Tongue (tissue), 2 donors: ENCODE measurements around the gene GTPBP6. TPM values are rescaled to one million over a fixed set of nuclear protein-coding genes. Genes with fewer than 3 reads are reported as not detected.
A peak's percentile ranks its signal among the peaks of the same experiment; 100 is the strongest.
"Not testable (repeated sequence)": the region's sequence is repeated elsewhere in the genome, so short reads cannot be mapped to it uniquely, and the experiment has no call there.

Experiments used
- DNase-seq: peaks from one replicate; pipeline ENCODE4 v3.0.0-alpha.2; 2015
- total RNA-seq: library from RNA; depleted of rRNA; stranded (reverse); fragments of >200 nt; gene quantifications from one replicate; pipeline ENCODE4 v1.2.3, GENCODE V29; 2014

The GTPBP6 gene
- total RNA-seq, 1 donor from 2014 or later = 30.3 TPM

DNA sequence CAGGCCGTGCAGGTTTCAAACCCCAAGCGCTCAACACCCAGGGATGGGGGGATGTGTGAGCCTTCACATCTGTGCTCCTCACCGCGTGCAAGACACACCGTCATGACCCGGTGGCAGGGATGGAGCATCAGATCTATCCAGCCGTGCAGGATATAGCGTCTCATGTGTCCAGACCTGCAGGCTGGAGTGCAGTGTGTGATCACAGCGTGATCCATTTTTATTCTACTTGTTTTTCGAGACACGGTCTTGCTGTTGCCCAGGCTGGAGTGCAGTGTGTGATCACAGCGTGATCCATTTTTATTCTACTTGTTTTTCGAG, 32.7 kb upstream of the GTPBP6 start:
- DNase-seq = not testable (repeated sequence)

DNA sequence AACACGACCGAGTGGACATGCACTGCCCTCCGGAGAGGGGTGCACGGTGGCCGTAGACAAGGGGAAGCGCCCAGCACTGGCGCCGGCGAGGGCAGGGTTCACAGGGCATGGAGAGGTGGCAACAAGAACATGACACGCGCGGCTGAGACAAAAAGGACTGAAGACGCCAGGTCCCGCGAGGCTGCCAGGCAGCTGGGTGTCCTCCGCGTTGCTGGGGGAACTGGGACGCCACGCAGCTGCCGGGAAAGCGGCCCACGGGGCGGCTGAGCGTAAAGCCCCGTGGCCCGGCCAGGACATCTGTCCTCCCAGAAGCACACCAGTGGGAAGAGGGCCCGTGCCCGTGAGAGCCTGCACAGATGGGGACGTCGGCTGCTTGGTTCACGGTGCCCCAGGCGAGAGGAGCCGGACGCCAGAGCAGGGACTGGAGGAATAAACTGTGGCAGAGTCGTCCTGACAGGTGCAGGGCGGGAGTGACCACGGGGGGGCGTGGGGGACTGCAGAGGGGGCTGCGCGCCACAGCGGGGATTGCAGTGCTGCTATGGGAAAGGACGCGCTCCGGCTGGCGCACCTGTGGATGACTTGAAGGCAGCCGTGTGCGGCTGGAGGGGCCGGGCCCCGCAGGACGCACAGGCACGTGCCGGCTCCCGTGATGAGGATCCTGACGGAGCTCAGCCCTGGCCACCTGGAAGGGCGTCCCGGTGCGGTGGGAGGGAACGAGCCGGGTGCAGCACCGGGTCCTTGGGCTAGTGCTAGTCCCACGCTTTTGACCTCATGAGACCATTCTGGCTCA, 32.1 kb upstream of the GTPBP6 start:
- DNase-seq = no peak

DNA sequence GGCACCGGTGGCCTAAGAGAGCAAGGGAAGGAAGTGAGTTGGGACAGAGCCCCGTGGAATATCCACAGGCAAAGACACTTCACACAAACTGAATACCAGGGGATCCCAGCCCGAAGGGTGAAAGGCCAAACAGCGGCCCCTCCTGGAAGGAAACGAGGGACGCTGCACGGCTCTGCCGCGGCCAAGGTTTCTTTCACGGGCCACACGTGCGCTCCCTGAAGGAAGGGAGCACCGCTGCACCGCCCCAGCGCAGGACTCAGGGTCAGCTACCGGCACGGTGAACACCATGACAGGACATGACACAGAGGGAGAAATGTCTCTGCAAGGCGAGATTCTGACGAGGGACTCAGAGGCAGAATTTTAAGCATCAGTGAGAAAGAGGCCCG, 31.5 kb upstream of the GTPBP6 start:
- DNase-seq = no peak

DNA sequence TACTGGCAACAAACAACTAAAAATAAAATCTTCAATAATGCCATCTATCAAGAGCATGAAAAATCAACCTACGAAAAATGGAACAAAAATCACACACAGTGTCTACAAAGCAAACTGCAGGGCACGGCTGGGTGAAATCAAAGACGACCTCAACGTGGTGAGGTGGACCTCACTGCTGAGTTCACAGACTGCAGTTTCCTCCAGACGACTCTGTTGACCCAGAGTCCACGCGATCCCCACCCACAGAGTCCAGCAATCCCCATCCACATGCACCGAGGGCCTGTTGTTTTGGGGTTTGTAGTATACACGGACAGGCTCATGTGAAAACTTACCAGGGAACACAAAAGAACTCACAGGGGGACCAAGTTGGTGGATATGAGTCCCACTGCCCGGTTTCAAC, 31.1 kb upstream of the GTPBP6 start:
- DNase-seq = no peak

DNA sequence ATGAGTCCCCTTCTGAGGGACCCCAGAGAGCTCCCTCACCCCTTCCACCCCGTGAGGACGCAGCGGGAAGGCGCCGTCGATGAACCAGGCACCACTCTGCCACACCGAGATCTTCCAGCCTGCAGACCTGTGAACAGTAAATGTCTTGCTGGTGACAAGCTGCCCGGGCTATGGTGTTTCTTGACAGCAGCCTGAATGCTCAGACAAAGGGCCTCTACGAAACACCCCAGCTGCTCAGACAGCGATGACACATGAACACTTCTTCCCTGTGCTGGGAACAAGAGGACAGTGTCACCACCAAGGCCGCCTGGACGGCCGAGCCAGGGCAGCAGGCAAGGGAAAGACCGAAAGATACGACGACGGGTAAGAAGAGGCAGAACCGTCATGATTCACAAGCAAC, 30.6 kb upstream of the GTPBP6 start:
- peak; percentile 44 for DNase-seq

DNA sequence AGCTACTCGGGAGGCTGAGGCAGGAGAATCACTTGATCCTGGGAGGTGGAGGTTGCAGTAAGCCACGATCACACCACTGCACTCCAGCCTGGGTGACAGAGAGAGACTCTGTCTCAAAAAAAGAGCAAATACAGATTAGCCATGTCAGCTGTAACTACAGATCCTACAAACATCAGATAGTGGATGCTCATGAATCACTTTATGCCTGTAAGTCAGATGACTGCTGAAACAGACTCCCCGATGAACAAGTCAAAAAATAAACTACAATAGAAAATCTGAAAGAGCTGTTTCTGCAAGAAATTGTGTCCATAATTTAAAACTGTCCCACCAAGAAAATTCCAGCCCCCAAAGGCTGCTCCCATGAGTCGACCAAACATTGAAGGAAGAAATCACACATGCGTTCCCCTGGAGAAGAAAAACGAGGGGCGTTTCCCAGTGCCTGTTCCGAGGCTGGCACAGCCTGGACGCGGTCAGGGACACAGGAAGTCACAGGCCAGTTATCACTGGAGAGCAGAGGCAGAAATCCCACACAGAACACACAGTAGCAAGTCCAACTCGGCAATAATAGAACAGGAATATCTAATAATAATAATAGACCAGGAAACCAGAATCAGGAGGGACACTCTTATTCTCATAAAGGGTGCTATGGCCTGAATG, 30.0 kb upstream of the GTPBP6 start:
- no peak for DNase-seq

DNA sequence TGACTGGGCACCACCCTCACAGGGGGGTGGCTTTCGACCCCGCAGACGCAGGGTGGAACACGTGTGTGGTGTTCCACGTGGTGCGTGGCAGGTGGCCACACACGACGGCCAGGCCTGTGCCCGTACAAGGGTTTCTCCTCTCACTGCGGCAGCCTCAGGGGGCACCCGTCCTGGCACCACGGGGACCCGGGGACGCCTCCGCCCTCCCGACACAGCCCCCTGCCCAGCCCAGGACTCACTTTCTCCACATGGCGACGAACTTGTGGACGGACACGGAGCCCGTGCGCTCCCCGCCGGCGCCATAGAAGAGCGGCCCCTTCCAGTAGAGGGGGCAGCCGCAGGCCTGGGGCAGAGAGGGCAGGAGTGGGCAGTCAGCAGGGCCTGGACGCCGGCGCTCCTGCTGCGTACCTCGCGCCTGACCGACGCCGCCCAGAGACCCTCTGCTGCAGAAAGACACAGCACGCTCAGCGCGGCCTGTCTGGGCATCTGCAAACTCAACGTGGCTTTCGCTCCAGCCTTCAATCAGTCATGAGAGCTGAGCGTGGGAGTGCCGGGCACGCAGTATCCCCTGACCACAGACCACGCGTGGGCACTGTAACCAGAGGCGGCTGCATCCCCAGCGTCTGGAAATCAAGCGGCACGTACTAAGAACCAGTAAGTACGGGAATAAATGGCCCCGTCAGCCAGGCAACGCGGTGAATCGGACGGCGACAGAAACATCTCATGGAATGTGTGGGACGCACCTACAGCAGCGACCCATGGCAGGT, 28.9 kb upstream of the GTPBP6 start:
- DNase-seq = no peak

DNA sequence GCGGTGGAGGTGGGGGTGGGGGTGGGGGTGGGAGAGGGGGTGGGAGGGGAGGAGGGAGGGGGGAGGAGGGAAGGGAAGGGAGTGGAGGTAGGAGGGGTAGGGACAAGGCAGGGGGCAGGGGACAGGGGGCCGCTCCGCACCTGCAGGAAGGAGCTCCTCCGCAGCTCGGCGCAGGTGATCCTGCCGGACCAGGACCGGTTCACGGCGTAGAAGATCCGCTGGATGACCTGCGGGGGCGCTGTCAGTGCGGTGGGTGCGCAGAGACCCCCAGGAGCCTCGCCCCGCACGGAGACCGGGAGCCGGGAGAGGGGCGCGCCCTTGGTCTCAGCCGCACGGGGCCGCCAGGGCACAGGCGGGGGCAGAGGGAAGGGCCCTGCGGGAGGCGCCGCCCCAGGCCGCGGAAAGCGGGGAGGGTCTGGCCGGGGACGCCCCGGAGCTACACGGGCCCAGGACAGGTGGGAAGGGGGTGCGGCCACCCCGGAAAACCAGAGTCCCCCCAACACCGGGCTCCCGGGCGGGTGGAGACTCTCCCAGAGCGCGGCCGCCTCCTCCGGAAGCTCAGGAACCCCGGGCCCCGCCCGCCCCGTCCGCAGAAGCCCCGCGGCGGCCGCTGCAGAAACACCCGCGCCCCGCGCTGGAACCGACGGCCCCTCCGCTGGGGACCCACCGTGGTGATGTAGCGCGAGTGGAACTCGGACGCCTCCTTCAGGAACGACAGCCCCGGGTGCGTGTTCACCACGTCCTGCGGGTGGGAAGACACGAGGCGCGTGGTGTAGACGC, 27.6 kb upstream of the GTPBP6 start:
- DNase-seq = no peak

DNA sequence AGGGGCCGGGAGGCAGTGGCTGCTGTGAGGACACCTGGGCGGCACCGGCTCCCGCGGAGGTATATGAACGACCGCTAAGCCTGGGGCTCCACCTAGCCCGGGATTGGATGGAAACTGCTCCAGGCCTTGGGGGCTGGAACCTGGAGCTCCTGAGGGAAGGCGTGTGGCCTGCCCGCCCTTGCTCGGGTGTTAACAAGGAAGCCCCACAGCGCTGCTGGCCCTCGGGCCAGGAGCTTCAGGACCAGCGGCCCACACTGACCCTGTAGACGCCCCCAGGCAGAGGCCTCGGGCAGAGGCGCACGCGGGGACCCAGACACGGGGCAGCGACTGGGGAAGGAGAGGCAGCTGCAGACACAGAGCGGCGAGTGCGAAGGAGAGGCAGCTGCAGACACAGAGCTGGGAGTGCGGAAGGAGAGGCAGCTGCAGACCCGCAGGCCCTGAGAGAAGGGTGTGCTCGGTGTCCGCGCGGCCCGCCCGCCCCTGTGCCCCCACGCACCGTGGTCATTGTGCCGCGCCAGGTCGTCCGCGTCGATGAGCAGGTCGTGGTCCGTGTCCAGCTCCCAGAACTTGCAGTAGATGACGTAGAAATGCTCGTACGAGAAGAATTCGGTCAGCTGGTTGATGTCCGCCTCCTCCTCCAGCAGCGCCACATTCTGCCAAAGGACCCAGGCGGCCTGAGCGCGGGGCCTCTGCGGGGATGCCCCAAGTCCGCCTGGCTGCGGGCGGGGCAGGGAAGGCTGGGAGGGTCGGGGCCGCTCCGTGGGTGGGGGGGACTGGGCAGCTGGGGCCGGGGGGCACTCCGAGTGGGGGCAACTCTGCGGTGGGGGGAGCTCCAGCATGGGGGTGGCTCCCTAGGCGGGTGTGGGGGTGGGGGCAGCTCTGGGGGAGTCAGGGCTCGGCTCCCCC, 26.7 kb upstream of the GTPBP6 start:
- no peak for DNase-seq

DNA sequence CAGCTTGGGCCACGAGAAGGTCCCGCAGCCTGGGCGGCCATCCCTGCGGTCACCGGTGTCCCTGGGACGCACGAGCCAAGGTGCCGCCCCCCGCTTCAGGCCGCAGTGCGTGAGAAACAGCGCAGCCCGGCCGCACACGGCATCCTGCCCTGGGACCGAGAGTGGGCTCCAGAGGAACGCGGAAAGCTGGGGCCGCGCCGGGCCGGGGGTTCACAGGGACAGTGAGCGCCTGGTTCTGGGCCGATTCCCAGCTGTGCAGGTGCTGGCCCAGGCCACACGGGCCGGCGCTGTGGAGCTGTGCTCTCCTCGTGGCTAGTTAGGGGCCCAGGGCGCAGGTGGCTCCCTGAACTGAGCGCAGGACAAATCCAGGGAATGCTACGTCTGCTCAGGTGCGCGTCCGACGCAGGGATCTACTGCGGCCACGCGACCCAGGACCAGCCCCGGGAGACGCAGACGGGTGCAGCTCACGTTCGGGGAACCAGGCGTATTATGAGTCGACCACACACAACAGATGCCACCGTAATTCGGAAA, 25.8 kb upstream of the GTPBP6 start:
- DNase-seq = no peak

DNA sequence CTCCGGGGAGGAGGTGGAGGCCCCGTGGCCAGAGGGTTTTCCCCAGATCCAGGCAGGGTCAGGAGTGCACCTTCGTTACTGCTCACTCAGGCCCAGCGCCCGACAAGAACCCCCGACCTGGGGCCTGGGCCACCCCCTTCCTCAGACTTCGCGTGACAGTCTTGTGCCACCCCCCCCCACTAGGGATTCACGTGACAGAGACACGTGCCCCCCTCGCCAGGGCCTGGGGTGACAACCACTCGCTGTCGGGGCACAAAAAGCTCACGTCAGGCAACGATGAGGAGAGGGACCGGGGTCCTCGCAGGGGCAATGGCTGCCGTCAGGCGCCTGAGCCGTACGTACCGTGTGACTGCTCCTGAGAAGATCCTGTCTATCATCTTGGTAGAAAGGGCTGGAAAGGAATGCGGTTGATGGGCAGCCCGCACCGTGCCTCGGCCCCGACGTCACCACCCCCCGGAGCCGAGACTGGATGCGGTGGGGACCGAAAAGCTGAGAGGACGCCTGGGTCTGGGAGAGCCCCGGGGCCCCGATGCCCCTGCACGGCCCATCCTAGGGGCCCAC, 23.0 kb upstream of the GTPBP6 start:
- no peak for DNase-seq

DNA sequence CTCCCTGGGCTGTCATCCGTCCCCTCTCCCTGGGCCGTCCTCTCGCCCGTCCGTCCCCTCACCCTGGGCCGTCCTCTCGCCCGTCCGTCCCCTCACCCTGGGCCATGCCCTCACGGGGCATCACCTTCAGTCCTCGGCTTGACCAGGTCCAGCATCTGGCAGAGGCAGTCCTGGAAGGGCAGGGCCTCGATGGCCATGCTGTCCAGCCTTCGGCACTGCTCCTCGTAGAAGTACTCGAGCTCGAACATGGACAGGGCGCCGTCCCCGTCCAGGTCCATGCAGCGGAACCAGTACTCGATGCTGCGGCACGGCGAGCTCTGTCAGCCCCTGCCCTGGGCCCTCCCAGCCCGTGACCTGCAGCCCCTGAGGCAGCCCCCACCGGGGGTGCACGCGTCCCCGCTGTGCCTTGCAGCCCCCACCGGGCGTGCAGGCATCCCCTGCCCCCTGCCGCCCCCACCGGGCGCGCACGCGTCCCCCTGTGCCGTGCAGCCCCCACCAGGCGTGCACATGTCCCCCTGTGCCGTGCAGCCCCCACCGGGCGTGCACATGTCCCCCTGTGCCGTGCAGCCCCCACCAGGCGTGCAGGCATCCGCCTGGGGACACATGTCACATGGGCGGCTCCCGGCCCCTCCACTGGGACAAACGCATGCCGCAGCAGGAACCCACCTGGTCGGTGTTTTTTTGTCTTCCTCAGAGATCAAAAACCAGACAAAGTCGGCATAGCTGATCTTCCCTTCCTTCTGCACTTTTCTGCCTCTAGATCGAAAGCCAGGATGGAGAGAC, 22.2 kb upstream of the GTPBP6 start:
- DNase-seq = no peak

DNA sequence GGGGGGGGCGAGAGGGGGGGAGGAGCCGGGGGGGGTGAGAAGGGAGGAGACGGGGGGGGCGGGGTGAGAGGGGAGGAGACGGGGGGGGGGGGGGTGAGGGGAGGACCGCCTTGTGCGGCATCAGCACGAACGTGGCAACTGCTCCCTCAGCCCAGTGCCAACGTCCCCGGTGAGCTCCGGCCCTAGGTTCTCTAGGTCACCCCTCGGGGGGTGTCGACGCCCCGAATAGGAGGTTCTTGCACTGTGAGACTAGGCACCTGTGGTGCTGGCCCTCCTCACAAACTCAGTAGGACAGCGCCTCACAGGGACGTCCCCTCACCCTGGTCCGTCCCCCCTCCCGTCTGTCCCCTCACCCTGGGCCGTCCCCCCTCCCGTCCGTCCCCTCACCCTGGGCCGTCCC, 21.5 kb upstream of the GTPBP6 start:
- no peak for DNase-seq

DNA sequence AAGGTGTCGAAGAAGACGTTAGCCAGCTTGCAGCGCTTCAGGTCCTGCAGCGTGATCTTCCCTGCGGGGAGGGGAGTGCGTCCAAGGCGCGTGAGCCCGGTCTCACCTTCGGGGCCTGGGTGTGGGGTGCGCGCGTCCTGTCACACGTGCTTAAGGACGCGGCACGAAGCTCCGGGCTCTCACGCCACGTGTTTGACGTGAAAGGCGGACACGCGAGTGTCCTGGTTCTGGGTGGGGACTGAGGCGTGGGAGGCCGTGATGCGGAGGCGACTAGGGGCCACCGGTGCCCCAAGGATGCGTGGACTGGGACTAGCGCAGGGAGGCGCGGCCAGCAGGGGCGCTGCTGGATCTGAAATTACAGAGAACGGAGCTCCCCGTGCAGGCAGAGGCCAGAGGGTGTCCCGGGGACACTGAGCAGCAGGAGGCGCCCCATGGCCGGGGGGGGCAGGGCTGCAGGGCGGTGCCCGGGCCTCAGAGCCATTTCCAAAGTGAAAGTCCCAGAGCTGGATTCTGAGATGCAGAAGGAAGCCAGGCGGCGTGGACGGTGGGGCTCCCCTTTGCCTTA, 20.3 kb upstream of the GTPBP6 start:
- no peak for DNase-seq

DNA sequence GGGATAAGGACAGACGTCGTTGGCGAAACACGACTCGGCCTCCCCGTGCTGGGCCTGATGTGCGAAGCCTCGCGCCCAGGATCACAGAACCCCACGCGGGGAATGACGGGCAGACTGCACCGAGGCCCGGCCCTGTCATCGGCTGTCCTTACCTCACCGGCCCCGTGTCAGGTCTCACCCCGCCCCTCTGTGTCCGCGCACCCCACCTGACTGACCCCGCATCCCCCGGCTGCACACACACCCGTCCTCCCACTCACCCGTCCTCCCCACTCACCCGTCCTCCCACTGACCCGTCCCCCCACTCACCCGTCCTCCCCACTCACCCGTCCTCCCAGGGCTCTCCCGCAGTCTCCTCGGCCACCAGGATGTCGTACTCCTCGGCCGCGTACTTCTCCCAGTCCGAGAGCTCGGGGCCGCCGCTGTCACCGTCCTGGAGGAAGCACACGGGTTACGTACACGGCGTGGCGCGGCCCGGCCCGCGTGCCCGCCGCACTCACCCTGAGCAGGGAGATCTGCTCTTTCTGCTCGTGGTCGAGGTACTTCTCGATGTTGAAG, 19.8 kb upstream of the GTPBP6 start:
- no peak for DNase-seq

DNA sequence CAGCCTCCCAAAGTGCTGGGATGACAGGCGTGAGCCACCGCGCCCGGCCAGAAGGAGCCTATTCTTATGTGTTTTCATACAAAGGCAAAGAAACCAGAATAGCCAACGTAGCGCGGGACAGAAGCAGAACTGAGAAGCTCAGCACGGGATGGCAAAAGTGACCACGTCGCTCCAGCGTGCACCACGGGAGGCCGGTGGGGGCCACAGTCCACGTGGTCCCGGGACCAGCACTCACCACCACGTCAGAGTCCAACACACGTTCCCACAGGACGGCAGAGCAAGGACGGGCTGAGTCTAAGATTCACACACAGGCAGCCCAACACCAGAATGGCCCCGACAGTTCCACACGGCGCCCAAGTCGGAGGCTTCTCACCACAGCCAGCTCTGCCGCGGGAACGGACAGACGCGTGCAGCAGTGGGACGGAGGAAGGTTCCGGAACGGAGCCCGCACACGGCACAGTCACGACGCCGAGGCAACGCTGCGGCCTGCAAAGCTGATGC, 18.8 kb upstream of the GTPBP6 start:
- DNase-seq = no peak

DNA sequence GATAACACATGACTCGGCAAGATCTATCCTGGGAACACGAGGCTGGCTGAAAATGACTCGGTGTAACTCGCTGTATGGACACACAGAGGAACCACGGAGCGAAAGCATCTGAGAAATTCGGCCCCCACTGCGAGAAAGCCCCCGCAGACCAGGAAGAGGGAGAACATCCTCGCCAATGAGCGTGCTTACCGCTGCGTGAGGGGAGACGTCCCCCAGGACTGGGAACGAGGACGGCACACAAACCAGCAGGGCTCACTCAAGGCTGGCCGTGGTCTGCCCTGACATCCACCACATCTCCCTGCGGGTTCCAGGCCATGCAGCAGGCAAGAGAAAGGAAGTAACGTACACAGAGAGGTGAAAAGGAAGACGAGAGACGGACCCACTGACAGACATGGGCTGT, 17.6 kb upstream of the GTPBP6 start:
- DNase-seq = no peak

DNA sequence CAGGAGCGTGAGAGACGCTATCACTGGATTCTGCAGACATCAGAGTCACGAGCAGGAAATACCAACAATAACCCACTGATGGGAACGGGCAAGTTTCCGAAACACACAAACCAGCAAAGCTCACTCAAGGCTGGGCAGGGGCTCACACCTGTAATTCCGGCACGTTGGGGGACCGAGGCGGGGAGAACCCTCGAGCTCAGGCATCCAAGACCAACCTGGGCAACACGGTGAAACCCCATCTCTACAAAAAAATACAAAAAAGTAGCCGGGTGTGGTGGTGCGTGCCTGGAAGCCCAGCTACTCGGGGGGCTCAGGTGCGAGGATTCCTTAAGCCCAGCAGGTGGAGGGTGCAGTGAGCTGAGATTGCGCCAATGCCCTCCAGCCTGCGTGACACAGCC, 17.2 kb upstream of the GTPBP6 start:
- DNase-seq = no peak
